Mesendoderm (in vitro differentiated cells): ENCODE results near the gene KERA.

ENCODE experiments used
- DNase-seq: peaks from one replicate; pipeline ENCODE4 v3.0.0; 2013
- H2AK5ac ChIP-seq: 2 replicates; pipeline ENCODE4 v1.6.1; 2013; ENCODE audit warnings: low read length, inconsistent platforms
- H2BK120ac ChIP-seq: 2 replicates; pipeline ENCODE4 v1.6.1; 2013; ENCODE audit warnings: low read depth, mild to moderate bottlenecking, low read length, moderate library complexity, mixed read lengths
- H2BK15ac ChIP-seq: replicated peaks from 2 replicates; pipeline ENCODE4 v1.6.1; 2013; ENCODE audit warnings: low read depth, mild to moderate bottlenecking, moderate library complexity
- H2BK5ac ChIP-seq: 2 replicates; pipeline ENCODE4 v1.6.1; 2013; ENCODE audit warnings: low read length, inconsistent platforms
- H3K18ac ChIP-seq: 2 replicates; pipeline ENCODE4 v1.6.1; 2013; ENCODE audit warnings: mild to moderate bottlenecking, low read length, mixed read lengths
- H3K23ac ChIP-seq: one replicate; pipeline ENCODE4 v1.6.1; 2013; ENCODE audit warnings: low read length
- H3K27ac ChIP-seq: 2 replicates; pipeline ENCODE4 v1.5.1; 2013; ENCODE audit warnings: low read depth, mild to moderate bottlenecking, inconsistent platforms, low read length, moderate library complexity
- H3K27me3 ChIP-seq: 2 replicates; pipeline ENCODE4 v1.6.1; 2013; ENCODE audit warnings: low read length, control low read depth, mild to moderate bottlenecking, inconsistent platforms; ENCODE audit not compliant: insufficient read depth, poor library complexity
- H3K36me3 ChIP-seq: 2 replicates; pipeline ENCODE4 v1.6.1; 2013; ENCODE audit warnings: low read length, inconsistent platforms; ENCODE audit not compliant: control insufficient read depth, insufficient read depth
- H3K4ac ChIP-seq: one replicate; pipeline ENCODE4 v1.6.1; 2013; ENCODE audit warnings: low read depth, mild to moderate bottlenecking, low read length, moderate library complexity
- H3K4me1 ChIP-seq: 2 replicates; pipeline ENCODE4 v1.6.1; 2013; ENCODE audit warnings: low read depth, low read length, inconsistent platforms; ENCODE audit not compliant: control insufficient read depth
- H3K4me2 ChIP-seq: 2 replicates; pipeline ENCODE4 v1.6.1; 2013; ENCODE audit warnings: low read length
- H3K4me3 ChIP-seq: 2 replicates; pipeline ENCODE4 v1.5.1; 2013; ENCODE audit warnings: mild to moderate bottlenecking, low read length
- H3K56ac ChIP-seq: one replicate; pipeline ENCODE4 v1.6.1; 2013; ENCODE audit warnings: low read length
- H3K79me1 ChIP-seq: 2 replicates; pipeline ENCODE4 v1.6.1; 2013; ENCODE audit warnings: low read length, inconsistent platforms
- H3K79me2 ChIP-seq: 2 replicates; pipeline ENCODE4 v1.6.1; 2013; ENCODE audit warnings: mild to moderate bottlenecking, low read length; ENCODE audit not compliant: control insufficient read depth, insufficient read depth
- H3K9ac ChIP-seq: 2 replicates; pipeline ENCODE4 v1.6.1; 2013; ENCODE audit warnings: low read length, inconsistent platforms
- H4K5ac ChIP-seq: one replicate; pipeline ENCODE4 v1.6.1; 2013; ENCODE audit warnings: low read length
- H4K8ac ChIP-seq: one replicate; pipeline ENCODE4 v1.6.1; 2013; ENCODE audit warnings: low read depth, mild to moderate bottlenecking, control low read depth, low read length, moderate library complexity
- WGBS: extraction: QIAGEN DNeasy Blood & Tissue Kit; methylation state at CpG from one replicate; pipeline ENCODE4 v1.1.7; 2013; ENCODE audit warnings: low lambda C conversion rate, missing lambda C conversion rate; ENCODE audit not compliant: insufficient coverage; ENCODE audit errors: extremely low coverage; 5-methylcytosine and 5-hydroxymethylcytosine counted together

The KERA gene

GRCh38 chr12:91078501-91078900 lies 20.7 kb upstream of the KERA start:
- Histone ChIP-seq H3K18ac (no peak overlapping the region), H3K4me1 (peaks cover 5% of the 10 kb centered on the region), H3K4me2 (no peak overlapping the region), H3K4me3 (no peak overlapping the region), H2AK5ac (no peak overlapping the region), H2BK5ac (no peak overlapping the region), H3K23ac (no peak overlapping the region), H3K27me3 (no peaks in the 10 kb centered on the region), H3K4ac (no peak overlapping the region), H3K79me1 (no peaks in the 10 kb centered on the region), H3K27ac (no peak overlapping the region), H3K36me3 (no peaks in the 10 kb centered on the region), H3K79me2 (no peaks in the 10 kb centered on the region), H3K56ac (no peak overlapping the region), H2BK120ac (no peak overlapping the region), H4K5ac (no peak overlapping the region), H4K8ac (no peak overlapping the region), H2BK15ac (no peak overlapping the region), H3K9ac (no peak overlapping the region)
- DNase-seq, result peak; percentile 85
- WGBS, result no CpG with 5 or more reads among the region's 1 CpG

- H2BK120ac ChIP-seq, result peak overlapping the region; percentile 12
- H3K56ac ChIP-seq, result no peak overlapping the region
- no peak overlapping the region for H3K18ac ChIP-seq
- no peak overlapping the region for H3K4ac ChIP-seq
- H2AK5ac ChIP-seq, result no peak overlapping the region
- H3K79me2 ChIP-seq, result no peaks in the 10 kb centered on the region
- peak; percentile 58 for DNase-seq
- H4K8ac ChIP-seq, result no peak overlapping the region
- H3K36me3 ChIP-seq, result no peaks in the 10 kb centered on the region
- no peaks in the 10 kb centered on the region for H3K79me1 ChIP-seq
- H3K4me2 ChIP-seq, result no peak overlapping the region
- peak overlapping the region; percentile 45 for H3K27ac ChIP-seq
- peaks cover 5% of the 10 kb centered on the region for H3K4me1 ChIP-seq
- WGBS, result no CpG with 5 or more reads among the region's 5 CpGs
- H3K27me3 ChIP-seq, result no peaks in the 10 kb centered on the region
- no peak overlapping the region for H2BK5ac ChIP-seq
- no peak overlapping the region for H3K4me3 ChIP-seq
- H4K5ac ChIP-seq, result no peak overlapping the region
- H3K23ac ChIP-seq, result no peak overlapping the region
- H3K9ac ChIP-seq, result no peak overlapping the region
- no peak overlapping the region for H2BK15ac ChIP-seq
Observed at GRCh38 chr12:91077228-91077954, 19.6 kb upstream of the KERA start.

- Histone ChIP-seq H2BK15ac (no peak overlapping the region), H4K8ac (no peak overlapping the region), H2BK120ac (no peak overlapping the region), H3K27me3 (no peaks in the 10 kb centered on the region), H2AK5ac (no peak overlapping the region), H3K9ac (no peak overlapping the region), H2BK5ac (no peak overlapping the region), H3K56ac (no peak overlapping the region), H3K79me1 (no peaks in the 10 kb centered on the region), H3K27ac (no peak overlapping the region), H3K79me2 (no peaks in the 10 kb centered on the region), H3K18ac (no peak overlapping the region), H3K4ac (no peak overlapping the region), H4K5ac (no peak overlapping the region), H3K4me1 (peaks cover 5% of the 10 kb centered on the region), H3K23ac (no peak overlapping the region), H3K36me3 (no peaks in the 10 kb centered on the region), H3K4me3 (no peak overlapping the region), H3K4me2 (no peak overlapping the region)
- DNase-seq, result no peak
- WGBS, result no CpG with 5 or more reads among the region's 1 CpG
Observed at GRCh38 chr12:91074851-91075250, 17.0 kb upstream of the KERA start.

GRCh38 chr12:91074154-91074709 lies 16.4 kb upstream of the KERA start:
- H3K4me3 ChIP-seq, result no peak overlapping the region
- no CpG with 5 or more reads among the region's 6 CpGs for WGBS
- H3K79me2 ChIP-seq, result no peaks in the 10 kb centered on the region
- H2BK120ac ChIP-seq, result no peak overlapping the region
- H3K56ac ChIP-seq, result no peak overlapping the region
- H3K4me2 ChIP-seq, result no peak overlapping the region
- DNase-seq, result no peak
- no peak overlapping the region for H3K23ac ChIP-seq
- no peak overlapping the region for H4K8ac ChIP-seq
- H3K9ac ChIP-seq, result no peak overlapping the region
- H3K36me3 ChIP-seq, result no peaks in the 10 kb centered on the region
- no peak overlapping the region for H2BK5ac ChIP-seq
- H2AK5ac ChIP-seq, result no peak overlapping the region
- peaks cover 5% of the 10 kb centered on the region for H3K4me1 ChIP-seq
- H2BK15ac ChIP-seq, result no peak overlapping the region
- no peak overlapping the region for H3K18ac ChIP-seq
- H3K79me1 ChIP-seq, result no peaks in the 10 kb centered on the region
- no peak overlapping the region for H4K5ac ChIP-seq
- H3K27ac ChIP-seq, result no peak overlapping the region
- no peaks in the 10 kb centered on the region for H3K27me3 ChIP-seq
- no peak overlapping the region for H3K4ac ChIP-seq

GRCh38 chr12:91073426-91073825 lies 15.6 kb upstream of the KERA start:
- Histone ChIP-seq H3K4me1 (peaks cover 5% of the 10 kb centered on the region), H3K18ac (no peak overlapping the region), H2AK5ac (no peak overlapping the region), H3K36me3 (no peaks in the 10 kb centered on the region), H3K56ac (no peak overlapping the region), H2BK5ac (no peak overlapping the region), H3K79me1 (no peaks in the 10 kb centered on the region), H3K23ac (no peak overlapping the region), H2BK15ac (no peak overlapping the region), H3K79me2 (no peaks in the 10 kb centered on the region), H3K4me3 (no peak overlapping the region), H3K27ac (no peak overlapping the region), H3K9ac (no peak overlapping the region), H4K5ac (no peak overlapping the region), H2BK120ac (no peak overlapping the region), H3K27me3 (no peaks in the 10 kb centered on the region), H3K4me2 (no peak overlapping the region), H3K4ac (no peak overlapping the region), H4K8ac (no peak overlapping the region)
- DNase-seq, result no peak

GRCh38 chr12:91072931-91073330 lies 15.1 kb upstream of the KERA start:
- H3K4ac ChIP-seq, result no peak overlapping the region
- H2AK5ac ChIP-seq, result no peak overlapping the region
- H2BK5ac ChIP-seq, result no peak overlapping the region
- H3K18ac ChIP-seq, result no peak overlapping the region
- H4K8ac ChIP-seq, result no peak overlapping the region
- H3K79me1 ChIP-seq, result no peaks in the 10 kb centered on the region
- no CpG with 5 or more reads among the region's 2 CpGs for WGBS
- H3K23ac ChIP-seq, result no peak overlapping the region
- H3K9ac ChIP-seq, result no peak overlapping the region
- H3K56ac ChIP-seq, result no peak overlapping the region
- H3K27me3 ChIP-seq, result no peaks in the 10 kb centered on the region
- H4K5ac ChIP-seq, result no peak overlapping the region
- no peak overlapping the region for H3K4me3 ChIP-seq
- no peaks in the 10 kb centered on the region for H3K36me3 ChIP-seq
- no peak overlapping the region for H2BK120ac ChIP-seq
- no peak overlapping the region for H3K27ac ChIP-seq
- H3K4me2 ChIP-seq, result no peak overlapping the region
- H3K79me2 ChIP-seq, result no peaks in the 10 kb centered on the region
- peaks cover 5% of the 10 kb centered on the region for H3K4me1 ChIP-seq
- DNase-seq, result no peak
- H2BK15ac ChIP-seq, result no peak overlapping the region
